ENCODE measurements around the gene CCDC60. TPM values are rescaled to one million over a fixed set of nuclear protein-coding genes. Genes with fewer than 3 reads are reported as not detected.

CCDC60 gene
- total and polyA plus RNA-seq, 4 donors: not detected

DNA sequence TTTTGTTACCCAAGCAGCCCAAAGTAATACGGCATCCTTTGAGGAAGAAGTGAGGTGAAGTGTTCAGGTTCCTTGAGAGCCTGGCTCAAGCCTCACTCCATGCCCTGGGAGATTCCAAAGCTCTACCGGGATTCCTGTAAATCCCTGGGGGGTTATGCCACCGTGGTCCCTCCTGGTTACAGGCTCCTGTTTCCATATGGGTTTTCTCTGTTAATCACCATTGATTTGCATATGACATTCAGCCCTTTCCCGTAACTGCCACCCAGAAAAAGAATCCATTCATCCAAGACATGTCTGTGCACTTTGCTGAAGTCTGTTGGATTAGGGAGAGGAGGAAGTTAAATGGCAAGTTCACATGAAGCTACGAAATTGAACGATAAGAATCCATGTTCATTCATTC lies 27.9 kb upstream of the CCDC60 start:
- Histone ChIP-seq H3K27ac (ENCODE audit: low read depth in 1 of 2, low read length in 2 of 2) (no peak overlapping the region), H3K36me3 (ENCODE audit: control insufficient read depth in 1 of 2, insufficient read depth in 2 of 2, low read length in 1 of 2) (no peaks in the 10 kb centered on the region), H3K27me3 (ENCODE audit: control insufficient read depth in 1 of 2, insufficient read depth in 2 of 2, low read length in 1 of 2) (no peaks in the 10 kb centered on the region), H3K9me3 (ENCODE audit: control insufficient read depth, low read length) (no peaks in the 10 kb centered on the region), H3K4me3 (ENCODE audit: low read length in 2 of 2) (no peak overlapping the region), H3K4me1 (ENCODE audit: control insufficient read depth in 1 of 2, insufficient read depth in 2 of 2, low read length in 2 of 2) (no peaks in the 10 kb centered on the region)
- no peak for DNase-seq
- 72 to 82% methylated on average over 6 of the region's 6 CpGs for WGBS, 2 donors
- intact Hi-C loops (cut with DNase I): no loop called here
- no peak for ATAC-seq (ENCODE audit: low FRiP score)

- Histone ChIP-seq H3K4me3 (ENCODE audit: low read length in 2 of 2) (no peak overlapping the region), H3K4me1 (ENCODE audit: control insufficient read depth in 1 of 2, insufficient read depth in 2 of 2, low read length in 2 of 2) (no peaks in the 10 kb centered on the region), H3K27ac (ENCODE audit: low read depth in 1 of 2, low read length in 2 of 2) (no peak overlapping the region), H3K9me3 (ENCODE audit: control insufficient read depth, low read length) (no peaks in the 10 kb centered on the region), H3K27me3 (ENCODE audit: control insufficient read depth in 1 of 2, insufficient read depth in 2 of 2, low read length in 1 of 2) (no peaks in the 10 kb centered on the region), H3K36me3 (ENCODE audit: control insufficient read depth in 1 of 2, insufficient read depth in 2 of 2, low read length in 1 of 2) (no peaks in the 10 kb centered on the region)
- intact Hi-C loops (cut with DNase I): no loop called here
- DNase-seq: no peak
- 94 to 97% methylated on average over 2 of the region's 2 CpGs for WGBS, 2 donors
- no peak for ATAC-seq (ENCODE audit: low FRiP score)
Measured at GRCh38 chr12:119307747-119308146, 26.8 kb upstream of the CCDC60 start.

GRCh38 chr12:119308708-119309456 lies 25.6 kb upstream of the CCDC60 start:
- H3K4me1 ChIP-seq (ENCODE audit: control insufficient read depth in 1 of 2, insufficient read depth in 2 of 2, low read length in 2 of 2): no peaks in the 10 kb centered on the region
- ATAC-seq (ENCODE audit: low FRiP score) (no peak), DNase-seq (no peak)
- 32 to 44% methylated on average over 19 of the region's 19 CpGs for WGBS, 2 donors
- H3K9me3 ChIP-seq (ENCODE audit: control insufficient read depth, low read length): no peaks in the 10 kb centered on the region
- H3K4me3 ChIP-seq (ENCODE audit: low read length in 2 of 2): no peak overlapping the region
- H3K27ac ChIP-seq (ENCODE audit: low read depth in 1 of 2, low read length in 2 of 2): no peak overlapping the region
- intact Hi-C loops (cut with DNase I): no loop called here
- H3K27me3 ChIP-seq (ENCODE audit: control insufficient read depth in 1 of 2, insufficient read depth in 2 of 2, low read length in 1 of 2): no peaks in the 10 kb centered on the region
- H3K36me3 ChIP-seq (ENCODE audit: control insufficient read depth in 1 of 2, insufficient read depth in 2 of 2, low read length in 1 of 2): no peaks in the 10 kb centered on the region

- intact Hi-C loops (cut with DNase I): no loop called here
- DNase-seq: no peak
- H3K4me3 ChIP-seq (ENCODE audit: low read length in 2 of 2): no peak overlapping the region
- no peak overlapping the region for H3K27ac ChIP-seq (ENCODE audit: low read depth in 1 of 2, low read length in 2 of 2)
- peaks cover 1% of the 10 kb centered on the region for H3K9me3 ChIP-seq (ENCODE audit: control insufficient read depth, low read length)
- H3K4me1 ChIP-seq (ENCODE audit: control insufficient read depth in 1 of 2, insufficient read depth in 2 of 2, low read length in 2 of 2): no peaks in the 10 kb centered on the region
- no peak for ATAC-seq (ENCODE audit: low FRiP score)
- WGBS, 2 donors: 67 to 77% methylated on average over 4 of the region's 4 CpGs
- no peaks in the 10 kb centered on the region for H3K27me3 ChIP-seq (ENCODE audit: control insufficient read depth in 1 of 2, insufficient read depth in 2 of 2, low read length in 1 of 2)
- H3K36me3 ChIP-seq (ENCODE audit: control insufficient read depth in 1 of 2, insufficient read depth in 2 of 2, low read length in 1 of 2): no peaks in the 10 kb centered on the region
Measured at GRCh38 chr12:119311878-119312277, 22.7 kb upstream of the CCDC60 start.

- intact Hi-C loops (cut with DNase I): no loop called here
- ATAC-seq (ENCODE audit: low FRiP score) (no peak), DNase-seq (no peak)
- Histone ChIP-seq H3K4me1 (ENCODE audit: control insufficient read depth in 1 of 2, insufficient read depth in 2 of 2, low read length in 2 of 2) (no peaks in the 10 kb centered on the region), H3K9me3 (ENCODE audit: control insufficient read depth, low read length) (peaks cover 1% of the 10 kb centered on the region), H3K4me3 (ENCODE audit: low read length in 2 of 2) (no peak overlapping the region), H3K27me3 (ENCODE audit: control insufficient read depth in 1 of 2, insufficient read depth in 2 of 2, low read length in 1 of 2) (no peaks in the 10 kb centered on the region), H3K36me3 (ENCODE audit: control insufficient read depth in 1 of 2, insufficient read depth in 2 of 2, low read length in 1 of 2) (no peaks in the 10 kb centered on the region), H3K27ac (ENCODE audit: low read depth in 1 of 2, low read length in 2 of 2) (no peak overlapping the region)
- 33 to 75% methylated on average over 1 of the region's 1 CpG for WGBS, 2 donors
Measured at GRCh38 chr12:119312904-119313303, 21.6 kb upstream of the CCDC60 start.

DNA sequence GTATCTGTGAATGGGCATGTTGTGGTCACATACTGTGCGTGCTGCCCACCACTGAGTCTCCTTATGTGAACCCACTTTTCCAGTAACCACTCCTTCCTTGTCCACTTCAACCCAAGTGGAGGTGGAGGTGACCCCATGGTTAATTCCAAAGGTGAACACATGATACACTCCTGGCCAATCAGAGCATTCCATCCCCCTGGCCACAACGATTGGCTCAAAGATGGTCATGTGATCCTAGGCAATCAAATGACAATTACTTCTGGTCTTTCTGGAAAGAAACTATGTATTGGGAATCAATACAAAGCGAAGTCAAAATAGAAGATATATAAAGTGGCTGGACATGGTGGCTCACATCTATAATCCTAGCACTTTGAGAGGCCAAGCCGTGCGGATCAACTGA lies 20.2 kb upstream of the CCDC60 start:
- DNase-seq (no peak), ATAC-seq (ENCODE audit: low FRiP score) (no peak)
- WGBS, 2 donors: 93 to 95% methylated on average over 5 of the region's 5 CpGs
- no peaks in the 10 kb centered on the region for H3K36me3 ChIP-seq (ENCODE audit: control insufficient read depth in 1 of 2, insufficient read depth in 2 of 2, low read length in 1 of 2)
- H3K4me3 ChIP-seq (ENCODE audit: low read length in 2 of 2): no peak overlapping the region
- intact Hi-C loops (cut with DNase I): no loop called here
- H3K4me1 ChIP-seq (ENCODE audit: control insufficient read depth in 1 of 2, insufficient read depth in 2 of 2, low read length in 2 of 2): no peaks in the 10 kb centered on the region
- peaks cover 1% of the 10 kb centered on the region for H3K9me3 ChIP-seq (ENCODE audit: control insufficient read depth, low read length)
- no peak overlapping the region for H3K27ac ChIP-seq (ENCODE audit: low read depth in 1 of 2, low read length in 2 of 2)
- no peaks in the 10 kb centered on the region for H3K27me3 ChIP-seq (ENCODE audit: control insufficient read depth in 1 of 2, insufficient read depth in 2 of 2, low read length in 1 of 2)

- 61 to 69% methylated on average over 2 of the region's 2 CpGs for WGBS, 2 donors
- DNase-seq (no peak), ATAC-seq (ENCODE audit: low FRiP score) (no peak)
- H3K9me3 ChIP-seq (ENCODE audit: control insufficient read depth, low read length): peaks cover 1% of the 10 kb centered on the region
- H3K4me3 ChIP-seq (ENCODE audit: low read length in 2 of 2): no peak overlapping the region
- H3K36me3 ChIP-seq (ENCODE audit: control insufficient read depth in 1 of 2, insufficient read depth in 2 of 2, low read length in 1 of 2): no peaks in the 10 kb centered on the region
- intact Hi-C loops (cut with DNase I): loop anchor here in 1 of 2 donors (10.0 kb wide), 1 partner anchor 135 kb away; no protein-coding TSS in a partner anchor
- no peaks in the 10 kb centered on the region for H3K4me1 ChIP-seq (ENCODE audit: control insufficient read depth in 1 of 2, insufficient read depth in 2 of 2, low read length in 2 of 2)
- H3K27me3 ChIP-seq (ENCODE audit: control insufficient read depth in 1 of 2, insufficient read depth in 2 of 2, low read length in 1 of 2): peaks cover 0 to 1% of the 10 kb centered on the region in 2 donors
- H3K27ac ChIP-seq (ENCODE audit: low read depth in 1 of 2, low read length in 2 of 2): no peak overlapping the region
Measured at GRCh38 chr12:119319638-119320037, 14.9 kb upstream of the CCDC60 start.

- no peak overlapping the region for H3K4me3 ChIP-seq (ENCODE audit: low read length in 2 of 2)
- no peak for ATAC-seq (ENCODE audit: low FRiP score)
- intact Hi-C loops (cut with DNase I): loop anchor here in 1 of 2 donors (10.0 kb wide), 1 partner anchor 136 kb away; no protein-coding TSS in a partner anchor
- 49 to 86% methylated on average over 2 of the region's 2 CpGs for WGBS, 2 donors
- no peaks in the 10 kb centered on the region for H3K36me3 ChIP-seq (ENCODE audit: control insufficient read depth in 1 of 2, insufficient read depth in 2 of 2, low read length in 1 of 2)
- no peaks in the 10 kb centered on the region for H3K4me1 ChIP-seq (ENCODE audit: control insufficient read depth in 1 of 2, insufficient read depth in 2 of 2, low read length in 2 of 2)
- H3K27ac ChIP-seq (ENCODE audit: low read depth in 1 of 2, low read length in 2 of 2): no peak overlapping the region
- no peak for DNase-seq
- peaks cover 1% of the 10 kb centered on the region for H3K9me3 ChIP-seq (ENCODE audit: control insufficient read depth, low read length)
- H3K27me3 ChIP-seq (ENCODE audit: control insufficient read depth in 1 of 2, insufficient read depth in 2 of 2, low read length in 1 of 2): peaks cover 0 to 1% of the 10 kb centered on the region in 2 donors
Measured at GRCh38 chr12:119320678-119321077, 13.9 kb upstream of the CCDC60 start.

DNA sequence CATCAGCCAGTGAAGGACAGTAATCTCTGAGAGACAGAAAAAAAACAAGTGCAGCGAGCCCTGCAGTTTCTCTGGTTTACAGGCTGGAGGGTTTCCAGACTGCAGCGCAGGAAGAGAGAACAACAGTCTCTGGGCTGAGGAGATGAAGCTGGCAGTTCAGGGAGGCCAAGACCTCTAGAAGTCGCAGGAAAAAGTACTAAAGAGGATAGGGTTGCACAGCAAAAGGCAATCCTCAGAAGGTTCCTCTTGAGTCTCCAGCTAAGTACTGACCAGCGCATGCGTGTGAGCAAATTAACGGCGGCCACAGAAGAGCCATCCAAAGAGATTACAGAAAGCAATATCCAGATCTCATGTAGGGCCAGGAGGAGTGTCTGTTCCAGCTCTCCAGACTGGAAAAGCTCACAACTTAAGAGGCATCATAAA lies 12.2 kb upstream of the CCDC60 start:
- H3K27me3 ChIP-seq (ENCODE audit: control insufficient read depth in 1 of 2, insufficient read depth in 2 of 2, low read length in 1 of 2): peaks cover 0 to 1% of the 10 kb centered on the region in 2 donors
- 76 to 79% methylated on average over 7 of the region's 7 CpGs for WGBS, 2 donors
- H3K9me3 ChIP-seq (ENCODE audit: control insufficient read depth, low read length): peaks cover 1% of the 10 kb centered on the region
- no peak overlapping the region for H3K4me3 ChIP-seq (ENCODE audit: low read length in 2 of 2)
- intact Hi-C loops (cut with DNase I): loop anchor here in 1 of 2 donors (10.0 kb wide), 1 partner anchor 138 kb away; no protein-coding TSS in a partner anchor
- no peak overlapping the region for H3K27ac ChIP-seq (ENCODE audit: low read depth in 1 of 2, low read length in 2 of 2)
- no peak for DNase-seq
- peaks cover 0 to 9% of the 10 kb centered on the region in 2 donors for H3K4me1 ChIP-seq (ENCODE audit: control insufficient read depth in 1 of 2, insufficient read depth in 2 of 2, low read length in 2 of 2)
- ATAC-seq (ENCODE audit: low FRiP score): peak; percentile 39
- H3K36me3 ChIP-seq (ENCODE audit: control insufficient read depth in 1 of 2, insufficient read depth in 2 of 2, low read length in 1 of 2): no peaks in the 10 kb centered on the region
